ENCODE results near the gene INSL3. TPM values are rescaled to one million over a fixed set of nuclear protein-coding genes. Genes with fewer than 3 reads are reported as not detected.

The INSL3 gene
- total and polyA plus RNA-seq, 2 of the 13 experiments (the other 11 are each of a cell fraction or from before 2014, with no cell fraction given): 0.30 TPM; not detected in 1

GRCh38 chr19:17796013-17796837 is 25.1 kb downstream of the INSL3 start (continued):
- TF ChIP-seq, protein P1, sequence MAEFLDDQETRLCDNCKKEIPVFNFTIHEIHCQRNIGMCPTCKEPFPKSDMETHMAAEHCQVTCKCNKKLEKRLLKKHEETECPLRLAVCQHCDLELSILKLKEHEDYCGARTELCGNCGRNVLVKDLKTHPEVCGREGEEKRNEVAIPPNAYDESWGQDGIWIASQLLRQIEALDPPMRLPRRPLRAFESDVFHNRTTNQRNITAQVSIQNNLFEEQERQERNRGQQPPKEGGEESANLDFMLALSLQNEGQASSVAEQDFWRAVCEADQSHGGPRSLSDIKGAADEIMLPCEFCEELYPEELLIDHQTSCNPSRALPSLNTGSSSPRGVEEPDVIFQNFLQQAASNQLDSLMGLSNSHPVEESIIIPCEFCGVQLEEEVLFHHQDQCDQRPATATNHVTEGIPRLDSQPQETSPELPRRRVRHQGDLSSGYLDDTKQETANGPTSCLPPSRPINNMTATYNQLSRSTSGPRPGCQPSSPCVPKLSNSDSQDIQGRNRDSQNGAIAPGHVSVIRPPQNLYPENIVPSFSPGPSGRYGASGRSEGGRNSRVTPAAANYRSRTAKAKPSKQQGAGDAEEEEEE (CRISPR knock-in tag; IDR thresholded peaks at IDR 0.05; ENCODE audit: borderline replicate concordance): no peak
- TF ChIP-seq MIER3 (CRISPR knock-in tag; IDR thresholded peaks at IDR 0.05; ENCODE audit: borderline replicate concordance) (no peak), BHLHE40 (IDR thresholded peaks at IDR 0.05; ENCODE audit: low read length) (no peak), MTA1 (CRISPR knock-in tag; IDR thresholded peaks at IDR 0.05; ENCODE audit: borderline replicate concordance) (0 out of 2 replicates have a peak, but pooled peaks have one; percentile 33), ZBTB42 (CRISPR knock-in tag; IDR thresholded peaks at IDR 0.05) (no peak), REL (CRISPR knock-in tag; conservative IDR thresholded peaks at IDR 0.05) (no peak), MYC (CRISPR knock-in tag; IDR thresholded peaks at IDR 0.05; ENCODE audit: borderline replicate concordance) (peak; percentile 53; the same call in 1 of the 2 replicates), GPN1 (CRISPR knock-in tag; IDR thresholded peaks at IDR 0.05; ENCODE audit: borderline replicate concordance) (no peak), JUND (CRISPR knock-in tag; IDR thresholded peaks at IDR 0.05) (no peak), ZNF761 (CRISPR knock-in tag; conservative IDR thresholded peaks at IDR 0.05) (no peak), ZNF343 (CRISPR knock-in tag; IDR thresholded peaks at IDR 0.05) (no peak), ATF1 (CRISPR knock-in tag; IDR thresholded peaks at IDR 0.05) (no peak), ZNF629 (CRISPR knock-in tag; conservative IDR thresholded peaks at IDR 0.05) (no peak), FOXO4 (CRISPR knock-in tag; conservative IDR thresholded peaks at IDR 0.05) (no peak), NFYB (CRISPR knock-in tag; IDR thresholded peaks at IDR 0.05) (no peak), MED1 (CRISPR knock-in tag; IDR thresholded peaks at IDR 0.05) (peak; percentile 35; the same call in 1 of the 2 replicates), ZNF713 (CRISPR knock-in tag; IDR thresholded peaks at IDR 0.05) (no peak), HIVEP1 (CRISPR knock-in tag; IDR thresholded peaks at IDR 0.05) (no peak), EP300 (IDR thresholded peaks at IDR 0.05; ENCODE audit: low read depth in 2 of 2, low read length in 2 of 2) (peak in 1 of 2 experiments; percentile 24; a peak in 1 of 4 replicates), EP300 (CRISPR knock-in tag; IDR thresholded peaks at IDR 0.05; ENCODE audit: borderline replicate concordance) (no peak), ZBTB7B (CRISPR knock-in tag; IDR thresholded peaks at IDR 0.05) (0 out of 2 replicates have a peak, but pooled peaks have one; percentile 17), MXD3 (CRISPR knock-in tag; IDR thresholded peaks at IDR 0.05) (no peak), U2AF2 (IDR thresholded peaks at IDR 0.05; ENCODE audit: low read depth, low read length) (no peak)
- TF ChIP-seq, protein P2, sequence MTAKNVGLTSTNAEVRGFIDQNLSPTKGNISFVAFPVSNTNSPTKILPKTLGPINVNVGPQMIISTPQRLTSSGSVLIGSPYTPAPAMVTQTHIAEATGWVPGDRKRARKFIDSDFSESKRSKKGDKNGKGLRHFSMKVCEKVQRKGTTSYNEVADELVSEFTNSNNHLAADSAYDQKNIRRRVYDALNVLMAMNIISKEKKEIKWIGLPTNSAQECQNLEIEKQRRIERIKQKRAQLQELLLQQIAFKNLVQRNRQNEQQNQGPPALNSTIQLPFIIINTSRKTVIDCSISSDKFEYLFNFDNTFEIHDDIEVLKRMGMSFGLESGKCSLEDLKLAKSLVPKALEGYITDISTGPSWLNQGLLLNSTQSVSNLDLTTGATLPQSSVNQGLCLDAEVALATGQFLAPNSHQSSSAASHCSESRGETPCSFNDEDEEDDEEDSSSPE (CRISPR knock-in tag; IDR thresholded peaks at IDR 0.05): no peak
